GM13976 (cell line): ENCODE results near the gene ARSG.

Source experiments
- DNase-seq: peaks from one replicate; pipeline ENCODE4 v3.0.0; 2012; ENCODE audit warnings: low spot score
- in situ Hi-C: fragments of 300-500 bp; cut with MboI; formaldehyde crosslinking; loops from one replicate; pipeline ENCODE4 v1.12.0; 2022; ENCODE audit warnings: low sequenced_read_pairs, mixed read lengths, inconsistent platforms; ENCODE audit not compliant: unreplicated experiment
- TF ChIP-seq, protein P1 (sequence below): IDR thresholded peaks from 2 replicates; pipeline ENCODE4 v1.5.1; 2012; ENCODE audit warnings: borderline replicate concordance, mild to moderate bottlenecking; ENCODE audit not compliant: insufficient read depth; ENCODE audit errors: extremely low read depth, missing control alignments, control extremely low read depth

ARSG gene

DNA sequence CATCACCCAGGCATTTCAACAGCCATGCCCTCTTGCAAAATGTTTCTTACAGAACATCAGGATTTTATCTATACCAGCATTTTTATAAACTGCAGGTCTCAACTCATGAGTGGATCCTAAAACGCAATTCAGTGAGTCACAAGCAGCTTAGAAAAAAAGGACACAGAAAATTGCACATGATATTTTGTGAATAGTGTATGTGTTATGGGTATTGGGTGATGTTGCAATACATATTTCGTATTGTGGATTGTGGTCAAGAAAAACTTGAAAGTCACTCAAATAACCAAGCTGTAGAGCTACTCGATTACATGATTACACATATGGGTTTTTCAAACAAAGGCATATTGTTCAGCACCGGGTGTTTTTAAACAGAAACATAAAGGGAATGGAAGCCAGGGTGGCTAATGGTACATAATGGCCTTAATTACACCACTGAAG, 164.6 kb downstream of the ARSG start:
- in situ Hi-C loops = no loop called here
- no peak for DNase-seq
- TF ChIP-seq, protein P1, sequence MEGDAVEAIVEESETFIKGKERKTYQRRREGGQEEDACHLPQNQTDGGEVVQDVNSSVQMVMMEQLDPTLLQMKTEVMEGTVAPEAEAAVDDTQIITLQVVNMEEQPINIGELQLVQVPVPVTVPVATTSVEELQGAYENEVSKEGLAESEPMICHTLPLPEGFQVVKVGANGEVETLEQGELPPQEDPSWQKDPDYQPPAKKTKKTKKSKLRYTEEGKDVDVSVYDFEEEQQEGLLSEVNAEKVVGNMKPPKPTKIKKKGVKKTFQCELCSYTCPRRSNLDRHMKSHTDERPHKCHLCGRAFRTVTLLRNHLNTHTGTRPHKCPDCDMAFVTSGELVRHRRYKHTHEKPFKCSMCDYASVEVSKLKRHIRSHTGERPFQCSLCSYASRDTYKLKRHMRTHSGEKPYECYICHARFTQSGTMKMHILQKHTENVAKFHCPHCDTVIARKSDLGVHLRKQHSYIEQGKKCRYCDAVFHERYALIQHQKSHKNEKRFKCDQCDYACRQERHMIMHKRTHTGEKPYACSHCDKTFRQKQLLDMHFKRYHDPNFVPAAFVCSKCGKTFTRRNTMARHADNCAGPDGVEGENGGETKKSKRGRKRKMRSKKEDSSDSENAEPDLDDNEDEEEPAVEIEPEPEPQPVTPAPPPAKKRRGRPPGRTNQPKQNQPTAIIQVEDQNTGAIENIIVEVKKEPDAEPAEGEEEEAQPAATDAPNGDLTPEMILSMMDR = no peak

DNA sequence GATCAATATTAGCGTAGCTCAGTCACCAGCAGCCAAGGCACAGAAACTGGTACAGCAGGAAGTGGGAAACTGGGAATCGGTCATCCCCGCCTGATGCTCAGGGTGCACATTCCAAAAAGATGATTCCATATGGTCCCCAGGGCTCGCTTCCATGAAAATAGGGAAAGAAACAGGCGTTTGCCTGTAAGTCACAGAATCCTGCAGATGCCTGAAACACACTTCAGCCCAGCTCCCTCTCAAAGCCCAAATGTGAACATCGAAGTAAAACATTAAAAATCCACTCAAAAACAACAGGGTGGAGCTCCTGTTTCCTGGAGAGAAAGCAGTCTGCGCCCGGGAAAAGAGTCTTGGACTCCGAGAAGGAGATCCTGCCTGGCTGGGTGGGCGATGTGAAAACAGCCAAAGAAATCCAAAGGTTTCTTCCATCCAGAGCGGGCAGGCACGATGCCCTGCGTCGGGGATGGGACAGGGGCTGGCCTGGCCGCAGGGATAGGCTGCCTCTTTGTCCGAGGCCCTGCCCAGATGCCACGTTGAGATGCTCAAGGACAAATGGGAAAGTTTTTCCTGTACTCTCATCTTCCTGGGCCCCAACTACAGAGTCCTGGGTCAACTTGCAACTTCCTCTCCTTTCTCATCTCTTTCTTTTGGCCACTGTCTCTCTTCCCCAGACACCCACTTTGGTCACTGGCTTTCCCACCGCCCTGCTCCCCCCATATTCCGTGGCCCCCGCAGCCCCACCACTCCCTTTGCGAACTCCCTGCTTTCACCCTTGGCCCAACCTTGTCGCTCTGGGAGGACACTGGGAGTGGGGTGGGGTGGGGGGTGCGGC, 165.3 kb downstream of the ARSG start:
- TF ChIP-seq, protein P1 = no peak
- in situ Hi-C loops = no loop called here
- DNase-seq = peak; percentile 29

DNA sequence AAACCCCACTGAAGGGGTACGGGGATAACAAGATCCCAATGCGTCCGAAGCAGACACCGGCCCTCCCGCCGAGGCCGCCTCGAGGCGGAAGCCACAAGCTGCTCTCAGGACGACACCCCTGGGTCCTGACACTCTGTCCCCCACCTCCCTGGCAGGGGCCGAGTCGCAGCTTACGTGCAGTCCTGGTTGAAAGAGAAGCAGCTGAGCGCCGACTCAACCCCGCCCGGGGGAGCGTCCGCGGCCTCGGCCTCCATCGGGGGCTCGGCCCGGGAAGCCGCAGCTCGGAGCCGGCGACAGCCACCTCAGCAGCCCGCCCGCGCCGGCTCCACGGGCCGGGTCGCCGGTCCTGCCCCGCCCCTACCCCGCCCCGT, 165.9 kb downstream of the ARSG start, which contains the start of gene WIPI1:
TSS of gene WIPI1 (minus strand) at position 329 of the 371 bp plus-strand sequence. CDS start at position 254, 75 bp downstream.
- TF ChIP-seq, protein P1 = no peak
- in situ Hi-C loops = no loop called here
- no peak for DNase-seq

DNA sequence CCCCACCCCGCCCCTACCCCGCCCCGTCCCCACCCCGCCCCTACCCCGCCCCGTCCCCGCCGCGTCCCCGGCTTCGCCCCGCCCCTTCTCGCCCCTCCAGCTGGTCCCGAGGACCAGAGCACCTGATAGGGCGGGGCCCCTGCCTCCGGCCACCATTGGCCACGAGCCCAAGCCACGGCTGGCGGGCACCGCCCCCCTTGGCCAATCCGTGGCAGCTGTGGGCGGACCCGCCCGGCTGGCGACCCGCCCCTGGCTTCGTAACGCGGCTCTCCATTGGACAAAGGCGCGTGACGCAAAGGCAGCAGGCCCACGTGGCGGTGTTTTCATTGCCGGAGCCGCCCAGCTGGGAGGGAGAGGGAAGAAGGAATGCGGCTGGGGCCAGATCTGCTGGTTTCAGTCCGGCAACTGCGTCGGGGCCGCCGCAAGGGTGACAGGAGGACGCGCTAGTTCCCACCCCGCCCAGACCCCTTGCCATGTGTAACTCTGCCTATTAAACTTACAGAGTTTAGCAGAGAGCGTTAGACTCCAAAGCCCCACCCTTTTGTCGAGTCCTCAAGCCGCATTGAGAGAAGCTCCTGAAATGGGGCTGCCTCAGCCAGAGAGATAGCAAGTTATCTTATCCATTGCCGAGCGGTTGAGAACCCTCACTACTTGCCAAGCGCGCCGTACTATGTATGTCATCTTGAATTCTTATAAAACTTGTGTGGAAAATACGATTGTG, 166.4 kb downstream of the ARSG start:
- TF ChIP-seq, protein P1 = no peak
- in situ Hi-C loops = no loop called here
- peak; percentile 98 for DNase-seq

DNA sequence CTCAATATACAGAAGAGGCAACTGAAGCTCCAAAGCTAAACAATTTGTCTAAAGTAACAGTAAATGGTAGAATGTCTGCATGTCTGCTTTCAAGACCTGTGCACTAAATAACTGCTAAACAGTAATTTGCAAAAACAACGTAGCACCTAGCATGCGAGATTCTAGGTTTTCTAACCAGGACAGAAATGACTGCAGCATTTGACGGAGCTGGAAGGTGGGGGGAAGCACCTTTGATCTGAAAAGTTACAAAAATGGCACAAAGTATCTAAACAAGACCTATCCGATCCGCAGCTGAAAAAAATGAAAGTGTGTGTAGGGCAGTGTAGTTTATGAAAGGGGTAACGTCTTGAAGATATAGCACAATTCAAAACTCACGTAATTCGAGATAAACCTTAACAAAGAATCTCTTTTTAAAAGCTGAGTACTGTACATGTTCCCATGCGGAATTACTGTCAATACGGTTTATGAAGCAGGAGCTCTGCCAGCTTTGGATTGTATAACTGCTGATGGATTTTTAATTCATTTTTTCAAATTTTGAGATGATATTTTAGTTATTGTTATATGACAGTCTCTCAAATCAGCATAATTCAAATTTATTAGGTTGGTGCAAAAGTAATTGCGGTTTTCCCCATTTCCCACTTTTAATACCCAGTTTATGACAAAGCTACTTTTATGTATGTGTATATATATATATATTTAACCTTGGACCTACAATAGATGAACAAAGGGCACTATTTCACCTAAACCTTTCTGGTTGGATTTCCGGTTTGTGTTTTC, 167.2 kb downstream of the ARSG start:
- in situ Hi-C loops = no loop called here
- TF ChIP-seq, protein P1 = no peak
- DNase-seq = no peak

DNA sequence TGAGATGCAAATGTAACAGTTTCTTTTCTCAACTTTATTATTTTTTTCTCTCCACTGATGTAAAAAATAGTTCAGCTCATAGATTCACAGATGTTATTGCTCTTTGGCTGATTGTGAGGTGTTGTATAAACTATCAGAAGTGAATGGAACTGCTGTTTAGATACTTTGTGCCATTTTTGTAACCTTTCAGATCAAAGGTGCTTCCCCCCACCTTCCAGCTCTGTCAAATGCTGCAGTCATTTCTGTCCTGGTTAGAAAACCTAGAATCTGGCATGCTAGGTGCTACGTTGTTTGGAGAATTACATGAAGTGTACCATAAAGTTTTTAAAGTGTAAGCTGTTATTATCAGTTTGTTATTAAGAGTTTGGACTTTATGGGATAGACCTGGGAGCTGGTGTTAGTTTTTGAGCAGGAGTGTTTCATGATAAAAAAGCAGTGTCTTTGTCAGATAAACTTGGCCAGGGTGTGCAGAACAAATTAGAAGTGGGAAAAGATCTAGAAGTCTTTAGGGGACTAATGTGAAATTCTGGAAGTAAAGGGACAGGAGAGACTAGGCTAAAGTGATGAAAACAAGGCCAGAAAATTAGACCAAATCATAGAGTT, 167.8 kb downstream of the ARSG start:
- DNase-seq = no peak
- in situ Hi-C loops = no loop called here
- TF ChIP-seq, protein P1 = no peak
